ENCODE data around the gene ZNF142. TPM values are rescaled to one million over a fixed set of nuclear protein-coding genes. Genes with fewer than 3 reads are reported as not detected.

The ZNF142 gene
- total and polyA plus RNA-seq, 2 of the 8 experiments (the other 6 are each of a cell fraction or from before 2014, with no cell fraction given), result 9.4 to 32.5 TPM

GRCh38 chr2:218659988-218660358 is 550 bp upstream of the ZNF142 start (continued):
- no peak for TF ChIP-seq CTCF (IDR thresholded peaks at IDR 0.05; ENCODE audit: control extremely low read depth in 1 of 3, insufficient read depth in 1 of 3, low read depth in 1 of 3, low read length in 3 of 3)
- TF ChIP-seq JUND (IDR thresholded peaks at IDR 0.05; ENCODE audit: low read length), result no peak
- TF ChIP-seq ASH2L (IDR thresholded peaks at IDR 0.05; ENCODE audit: low read length), result no peak
- no peak for TF ChIP-seq SP1 (IDR thresholded peaks at IDR 0.05; ENCODE audit: low read depth, low read length)

Data from H1 (cell line).